SJSA1 (cell line): Measurements from ENCODE around the gene ITGBL1. TPM values are rescaled to one million over a fixed set of nuclear protein-coding genes. Genes with fewer than 3 reads are reported as not detected.
"Not testable (repeated sequence)": the region's sequence is repeated elsewhere in the genome, so short reads cannot be mapped to it uniquely, and the experiment has no call there.

Source experiments
- DNase-seq, 2 experiments: peaks; one replicate each; pipeline ENCODE4 v3.0.0-alpha.2; 2015 to 2020; ENCODE audit warnings: low spot score in 2 of 2, low read depth in 1 of 2
- H3K27ac ChIP-seq: fragments of 250-450 bp; sonication (Bioruptor Pico); 2 replicates; pipeline ENCODE4 v1.5.1; 2020; ENCODE audit warnings: mild to moderate bottlenecking, moderate library complexity
- H3K27me3 ChIP-seq: fragments of 250-450 bp; sonication (Bioruptor Pico); replicated peaks from 2 replicates; pipeline ENCODE4 v1.5.1; 2020; ENCODE audit warnings: mild to moderate bottlenecking, moderate library complexity
- H3K36me3 ChIP-seq: fragments of 250-450 bp; sonication (Bioruptor Pico); 2 replicates; pipeline ENCODE4 v1.5.1; 2020; ENCODE audit warnings: mild to moderate bottlenecking
- H3K4me1 ChIP-seq: fragments of 250-450 bp; sonication (Bioruptor Pico); replicated peaks from 2 replicates; pipeline ENCODE4 v1.6.1; 2021; ENCODE audit warnings: mild to moderate bottlenecking
- H3K4me3 ChIP-seq: fragments of 250-450 bp; sonication (Bioruptor Pico); 2 replicates; pipeline ENCODE4 v1.5.1; 2020; ENCODE audit warnings: mild to moderate bottlenecking
- H3K9me3 ChIP-seq: fragments of 250-450 bp; sonication (Bioruptor Pico); replicated peaks from 2 replicates; pipeline ENCODE4 v1.5.1; 2020; ENCODE audit warnings: mild to moderate bottlenecking
- total RNA-seq: library from RNA; depleted of rRNA; stranded (reverse); fragments of >200 nt; shearing (Covaris generic); gene quantifications from 2 replicates; pipeline ENCODE4 v1.2.3, GENCODE V29; 2014

ITGBL1 gene
- total RNA-seq, 1 experiment from 2014 or later: 63.3 TPM

DNA sequence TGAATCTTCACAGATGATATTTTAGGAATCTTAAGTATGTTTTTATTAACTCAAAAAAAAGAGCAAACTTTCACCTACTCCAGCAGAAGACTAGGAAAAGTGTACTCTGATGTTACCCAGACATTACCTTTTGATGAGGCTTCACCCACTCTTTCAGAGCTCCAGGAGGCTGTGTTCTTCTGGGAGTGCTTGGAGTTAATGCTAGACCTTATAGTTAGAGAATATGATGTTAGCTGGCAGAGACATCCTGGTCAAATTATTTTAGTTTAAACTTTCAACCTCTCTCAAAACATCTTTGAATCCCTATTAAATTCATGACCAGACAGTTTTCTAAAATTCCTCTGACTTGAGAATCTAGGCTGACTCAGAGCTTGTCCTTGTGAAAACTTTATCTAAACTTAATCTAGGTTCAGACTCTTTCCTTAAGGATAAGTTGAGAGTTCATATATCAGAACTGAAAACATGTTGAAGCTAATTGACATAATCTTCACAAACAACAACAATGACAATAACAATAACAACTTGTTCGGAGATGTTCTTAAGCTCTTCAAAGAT, 82.8 kb downstream of the ITGBL1 start:
- Histone ChIP-seq H3K4me1 (peaks cover 7% of the 10 kb centered on the region), H3K36me3 (no peaks in the 10 kb centered on the region), H3K27ac (no peak overlapping the region), H3K27me3 (no peaks in the 10 kb centered on the region), H3K9me3 (no peaks in the 10 kb centered on the region), H3K4me3 (no peak overlapping the region)
- no peak for DNase-seq

DNA sequence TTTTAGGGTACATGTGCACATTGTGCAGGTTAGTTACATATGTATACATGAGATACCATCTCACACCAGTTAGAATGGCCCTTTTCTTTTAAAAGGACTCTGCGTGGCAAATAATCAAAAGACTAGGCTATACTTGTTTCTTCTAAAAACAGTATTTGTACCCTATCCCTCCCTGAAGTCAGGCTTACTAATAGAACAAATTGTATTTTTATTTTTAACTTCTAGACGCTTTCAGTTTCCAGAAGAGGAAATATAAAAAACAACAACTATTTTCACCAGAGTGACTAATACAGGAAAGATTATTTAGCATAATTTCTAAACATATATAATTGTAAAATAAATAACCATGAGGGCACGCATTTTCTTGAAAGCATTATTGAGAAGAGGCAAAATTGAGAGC, 83.6 kb downstream of the ITGBL1 start:
- no peak overlapping the region for H3K27ac ChIP-seq
- H3K4me3 ChIP-seq: no peak overlapping the region
- no peaks in the 10 kb centered on the region for H3K36me3 ChIP-seq
- H3K9me3 ChIP-seq: no peaks in the 10 kb centered on the region
- H3K4me1 ChIP-seq: peaks cover 7% of the 10 kb centered on the region
- DNase-seq: no peak
- H3K27me3 ChIP-seq: no peaks in the 10 kb centered on the region

DNA sequence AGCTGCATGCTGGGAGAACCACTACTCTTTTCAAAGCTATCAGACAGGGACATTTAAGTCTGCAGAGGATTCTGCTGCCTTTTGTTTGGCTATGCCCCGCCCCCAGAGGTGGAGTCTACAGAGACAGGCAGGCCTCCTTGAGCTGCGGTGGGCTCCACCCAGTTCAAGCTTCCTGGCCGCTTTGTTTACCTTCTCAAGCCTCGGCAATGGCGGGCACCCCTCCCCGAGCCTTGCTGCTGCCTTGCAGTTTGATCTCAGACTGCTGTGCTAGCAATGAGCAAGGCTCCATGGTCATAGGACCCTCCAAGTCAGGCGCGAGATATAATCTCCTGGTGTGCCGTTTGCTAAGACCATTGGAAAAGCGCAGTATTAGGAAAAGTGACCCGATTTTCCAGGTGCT, 92.1 kb downstream of the ITGBL1 start:
- not testable (repeated sequence) for H3K27ac ChIP-seq, H3K9me3 ChIP-seq, H3K4me3 ChIP-seq, H3K27me3 ChIP-seq, H3K36me3 ChIP-seq, H3K4me1 ChIP-seq, DNase-seq

DNA sequence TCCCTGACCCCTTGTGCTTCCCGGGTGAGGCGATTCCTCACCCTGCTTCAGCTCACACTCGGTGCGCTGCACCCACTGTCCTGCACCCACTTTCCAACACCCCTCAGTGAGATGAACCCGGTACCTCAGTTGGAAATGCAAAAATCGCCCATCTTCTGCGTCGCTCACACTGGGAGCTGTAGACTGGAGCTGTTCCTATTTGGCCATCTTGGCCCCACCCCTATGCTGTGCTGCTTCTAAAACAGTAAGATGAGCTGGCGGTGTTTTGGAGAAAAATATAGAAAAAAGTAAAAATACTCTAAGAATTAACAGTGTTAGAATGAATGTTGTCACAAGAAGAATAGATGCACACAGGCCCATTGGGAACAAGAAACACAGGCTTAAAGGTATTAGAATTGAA, 92.5 kb downstream of the ITGBL1 start:
- DNase-seq: no peak
- H3K27ac ChIP-seq: no peak overlapping the region
- no peak overlapping the region for H3K4me3 ChIP-seq
- no peaks in the 10 kb centered on the region for H3K4me1 ChIP-seq
- H3K27me3 ChIP-seq: no peaks in the 10 kb centered on the region
- no peaks in the 10 kb centered on the region for H3K36me3 ChIP-seq
- H3K9me3 ChIP-seq: no peaks in the 10 kb centered on the region

DNA sequence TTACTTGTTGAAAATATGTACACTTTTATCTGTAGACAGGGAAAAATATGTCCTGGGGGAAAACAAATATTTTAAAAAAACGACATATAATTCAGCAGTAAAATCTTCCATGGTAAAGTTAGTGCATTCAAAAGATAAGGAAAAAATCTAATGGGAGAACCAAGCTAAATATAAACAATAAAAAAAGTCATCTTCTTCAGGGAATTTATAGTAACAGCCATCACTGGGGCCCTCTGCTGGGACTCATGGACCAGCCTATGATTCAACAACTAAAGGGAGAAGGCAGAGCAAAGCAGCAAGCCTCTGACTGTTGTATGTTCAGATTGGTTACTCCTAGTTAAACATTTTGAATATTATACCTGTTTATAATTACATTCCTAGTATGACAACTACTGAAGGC, 93.0 kb downstream of the ITGBL1 start:
- no peaks in the 10 kb centered on the region for H3K9me3 ChIP-seq

DNA sequence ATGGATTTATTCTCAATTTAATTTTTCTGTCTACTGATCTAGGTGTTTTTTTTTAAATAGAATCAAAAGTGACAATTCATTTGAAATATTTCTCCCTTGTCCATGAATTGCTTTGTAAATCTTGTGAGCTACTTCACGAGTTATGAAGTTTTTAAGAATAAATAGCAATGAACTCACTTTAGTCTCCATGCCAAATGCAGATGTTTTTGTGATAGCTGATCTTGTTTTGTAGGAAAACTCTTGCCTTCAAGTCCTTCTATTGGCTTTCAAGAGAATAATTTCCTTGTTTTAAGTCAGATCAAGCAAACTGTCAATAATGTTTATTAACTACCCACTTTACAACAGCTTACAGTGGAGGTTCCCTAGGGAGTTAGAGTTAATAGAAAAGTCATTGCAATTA, 99.8 kb downstream of the ITGBL1 start:
- no peak overlapping the region for H3K4me3 ChIP-seq
- H3K4me1 ChIP-seq: peaks cover 18% of the 10 kb centered on the region
- H3K27me3 ChIP-seq: no peaks in the 10 kb centered on the region
- no peaks in the 10 kb centered on the region for H3K36me3 ChIP-seq
- no peak for DNase-seq
- H3K27ac ChIP-seq: no peak overlapping the region
- no peaks in the 10 kb centered on the region for H3K9me3 ChIP-seq

More for the DNA sequence above, 93.0 kb downstream of the ITGBL1 start:
- no peak overlapping the region for H3K27ac ChIP-seq
- no peak overlapping the region for H3K4me3 ChIP-seq
- no peaks in the 10 kb centered on the region for H3K27me3 ChIP-seq
- H3K36me3 ChIP-seq: no peaks in the 10 kb centered on the region
- no peak for DNase-seq
- no peaks in the 10 kb centered on the region for H3K4me1 ChIP-seq

DNA sequence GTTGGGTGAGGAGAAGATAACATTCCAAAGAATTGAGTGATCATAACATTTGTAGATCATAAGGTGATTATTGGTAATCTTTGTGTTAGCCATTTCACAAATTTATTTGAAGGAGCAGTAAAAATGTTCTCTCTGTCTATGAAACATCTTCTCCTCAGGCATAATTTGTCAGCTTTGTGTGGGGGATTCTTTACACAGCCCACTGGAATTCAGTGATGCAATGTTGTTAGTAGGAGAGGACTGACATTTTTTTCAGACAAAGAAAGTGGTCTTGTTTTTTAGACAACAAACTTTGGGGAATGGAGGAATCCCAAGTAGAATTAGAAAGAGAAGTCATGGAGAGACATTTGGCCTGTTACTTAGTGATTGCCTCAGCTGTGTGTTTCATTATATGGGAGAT, 100.3 kb downstream of the ITGBL1 start:
- no peak overlapping the region for H3K27ac ChIP-seq
- peak in 1 of 2 experiments; percentile 27 for DNase-seq
- H3K9me3 ChIP-seq: no peaks in the 10 kb centered on the region
- H3K36me3 ChIP-seq: no peaks in the 10 kb centered on the region
- H3K27me3 ChIP-seq: no peaks in the 10 kb centered on the region
- H3K4me3 ChIP-seq: no peak overlapping the region
- peaks cover 18% of the 10 kb centered on the region for H3K4me1 ChIP-seq

DNA sequence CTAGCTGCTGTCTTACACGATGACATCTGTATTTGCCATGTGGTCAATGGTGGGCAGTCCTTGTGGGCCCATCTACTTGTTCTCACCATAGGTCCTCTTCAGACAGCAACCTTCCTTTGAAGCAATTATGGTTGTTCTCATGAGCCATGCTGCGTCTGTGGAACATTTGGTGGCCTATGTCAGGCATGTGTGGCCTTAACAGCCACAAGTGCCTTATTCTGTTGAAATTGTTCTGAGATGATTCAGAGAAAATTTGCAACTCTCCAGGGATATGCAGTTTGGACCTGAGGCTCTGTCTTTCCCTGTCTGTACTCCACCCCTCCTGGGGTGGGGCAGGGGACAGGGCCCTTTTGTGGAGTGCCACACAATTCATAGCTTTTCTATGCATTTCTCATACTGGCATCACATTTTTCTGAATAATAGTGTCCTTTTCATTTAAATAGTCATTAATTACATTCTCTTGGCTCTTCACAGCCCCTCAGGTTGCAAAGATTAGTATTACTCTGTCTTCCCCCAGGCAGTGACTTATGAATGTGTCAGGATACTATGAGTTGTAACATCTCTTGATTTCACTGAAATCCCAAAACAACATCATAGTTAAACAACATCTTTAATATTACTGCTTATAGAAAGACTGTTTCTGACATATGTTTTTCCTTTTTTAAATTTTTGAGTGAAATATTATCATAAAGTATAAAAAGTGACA, 102.1 kb downstream of the ITGBL1 start:
- H3K4me3 ChIP-seq: no peak overlapping the region
- H3K36me3 ChIP-seq: no peaks in the 10 kb centered on the region
- no peaks in the 10 kb centered on the region for H3K27me3 ChIP-seq
- no peak for DNase-seq
- no peak overlapping the region for H3K27ac ChIP-seq
- no peaks in the 10 kb centered on the region for H3K9me3 ChIP-seq
- peaks cover 18% of the 10 kb centered on the region for H3K4me1 ChIP-seq

DNA sequence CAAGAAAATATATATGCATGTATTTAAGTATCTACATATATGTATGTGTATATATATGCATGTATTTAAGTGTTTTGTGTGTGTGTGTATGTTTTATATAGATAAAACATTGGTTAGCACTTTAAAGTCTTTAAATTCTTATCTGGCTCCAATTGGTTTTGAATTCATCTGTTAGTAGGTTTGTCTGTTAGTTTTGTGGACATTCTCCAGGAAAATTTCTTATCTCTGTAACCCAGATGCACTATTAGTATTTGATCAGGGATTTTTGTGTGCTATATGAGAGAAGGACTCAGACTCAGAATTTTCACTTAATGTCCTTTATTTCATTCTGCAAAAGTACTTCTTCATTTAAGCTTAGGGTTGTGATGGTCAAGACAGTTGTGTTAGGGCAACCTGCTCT, 103.1 kb downstream of the ITGBL1 start:
- H3K4me3 ChIP-seq: no peak overlapping the region
- no peaks in the 10 kb centered on the region for H3K36me3 ChIP-seq
- no peaks in the 10 kb centered on the region for H3K9me3 ChIP-seq
- no peak for DNase-seq
- H3K27me3 ChIP-seq: no peaks in the 10 kb centered on the region
- peaks cover 18% of the 10 kb centered on the region for H3K4me1 ChIP-seq
- H3K27ac ChIP-seq: no peak overlapping the region

DNA sequence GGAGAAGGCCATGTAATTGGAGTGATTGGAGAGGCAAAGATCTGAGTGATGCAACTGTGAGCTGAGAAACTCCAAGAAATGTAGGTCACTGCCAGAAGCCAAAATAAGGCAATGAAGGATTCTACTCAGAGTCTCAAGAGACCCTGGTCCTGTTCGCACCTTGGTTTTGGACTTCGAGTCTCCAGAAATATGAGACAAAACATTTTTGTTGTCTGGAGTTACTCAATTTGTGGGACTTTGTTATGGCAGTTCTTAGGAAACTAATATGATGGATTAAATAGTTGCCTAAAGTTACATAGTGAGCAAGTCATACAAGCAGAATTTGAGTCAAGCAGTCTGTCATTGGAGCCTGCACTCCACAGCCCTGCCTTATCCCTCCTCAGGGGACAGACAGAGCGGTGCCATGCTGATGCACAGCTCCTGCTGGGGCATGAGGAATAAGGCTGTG, 104.2 kb downstream of the ITGBL1 start:
- peaks cover 18% of the 10 kb centered on the region for H3K4me1 ChIP-seq
- H3K27me3 ChIP-seq: no peaks in the 10 kb centered on the region
- no peaks in the 10 kb centered on the region for H3K36me3 ChIP-seq
- H3K4me3 ChIP-seq: no peak overlapping the region
- no peak overlapping the region for H3K27ac ChIP-seq
- no peaks in the 10 kb centered on the region for H3K9me3 ChIP-seq
- no peak for DNase-seq

DNA sequence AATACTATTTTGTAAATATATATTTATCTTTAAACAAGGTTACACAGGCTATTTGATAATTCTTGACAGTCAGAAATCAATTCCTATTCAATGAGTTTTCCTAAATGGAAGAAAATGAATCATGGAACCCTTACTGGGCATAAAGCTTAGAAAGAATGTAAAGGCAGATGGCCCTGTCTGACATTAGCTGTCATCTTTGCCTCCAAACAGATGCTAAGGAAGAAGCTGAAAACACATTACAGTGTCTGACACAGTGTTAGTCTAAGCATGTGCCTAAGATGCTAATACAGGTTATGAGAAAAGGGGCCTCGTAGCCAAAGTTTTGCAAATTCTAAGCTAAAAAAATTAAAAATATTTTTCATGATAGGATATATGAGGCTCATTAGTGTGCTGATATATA, 112.8 kb downstream of the ITGBL1 start:
- H3K27me3 ChIP-seq: no peaks in the 10 kb centered on the region
- no peaks in the 10 kb centered on the region for H3K4me1 ChIP-seq
- no peak for DNase-seq
- H3K27ac ChIP-seq: no peak overlapping the region
- no peak overlapping the region for H3K4me3 ChIP-seq
- H3K9me3 ChIP-seq: no peaks in the 10 kb centered on the region
- H3K36me3 ChIP-seq: no peaks in the 10 kb centered on the region

DNA sequence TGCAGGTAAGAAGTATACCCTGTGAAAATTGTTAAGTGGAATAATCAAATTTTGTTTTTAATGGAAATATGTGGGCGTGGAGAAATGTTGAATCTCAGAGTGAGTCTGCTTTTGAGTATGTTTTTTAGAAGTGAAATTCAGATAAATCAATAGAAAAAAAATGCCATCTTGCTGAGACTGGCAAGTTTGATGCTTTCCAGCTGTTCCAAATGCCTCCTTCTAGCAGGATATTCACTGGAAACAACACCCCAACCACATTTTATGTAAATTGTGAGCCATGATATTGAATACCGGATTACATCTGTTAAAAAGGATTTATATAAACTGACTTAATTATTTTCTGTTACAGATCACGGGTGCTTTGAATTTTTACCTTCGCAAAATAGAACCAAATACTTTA, 115.4 kb downstream of the ITGBL1 start:
- DNase-seq: no peak
- H3K27me3 ChIP-seq: no peaks in the 10 kb centered on the region
- H3K4me1 ChIP-seq: no peaks in the 10 kb centered on the region
- H3K36me3 ChIP-seq: no peaks in the 10 kb centered on the region
- H3K9me3 ChIP-seq: no peaks in the 10 kb centered on the region
- no peak overlapping the region for H3K27ac ChIP-seq
- H3K4me3 ChIP-seq: no peak overlapping the region

DNA sequence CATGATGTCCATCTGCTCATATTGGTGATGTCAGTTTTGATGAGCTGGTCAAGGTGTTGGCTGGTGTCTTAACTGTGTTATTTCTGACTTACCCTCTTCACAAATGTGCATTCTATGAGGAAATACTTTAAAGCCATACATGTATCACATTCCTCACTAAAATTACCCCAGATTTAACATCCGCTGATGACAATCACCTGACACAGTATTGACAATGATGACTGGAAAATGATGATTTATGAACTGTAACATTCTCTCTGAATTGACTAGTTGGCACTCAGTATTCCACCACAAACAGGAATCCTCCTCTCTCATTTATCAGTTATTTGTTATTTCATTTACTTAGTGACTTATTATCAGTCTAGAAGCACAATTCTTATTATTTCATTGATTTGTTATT, 117.3 kb downstream of the ITGBL1 start:
- Histone ChIP-seq H3K27me3 (no peaks in the 10 kb centered on the region), H3K36me3 (no peaks in the 10 kb centered on the region), H3K9me3 (no peaks in the 10 kb centered on the region), H3K4me1 (no peaks in the 10 kb centered on the region), H3K27ac (no peak overlapping the region), H3K4me3 (no peak overlapping the region)
- DNase-seq: no peak

DNA sequence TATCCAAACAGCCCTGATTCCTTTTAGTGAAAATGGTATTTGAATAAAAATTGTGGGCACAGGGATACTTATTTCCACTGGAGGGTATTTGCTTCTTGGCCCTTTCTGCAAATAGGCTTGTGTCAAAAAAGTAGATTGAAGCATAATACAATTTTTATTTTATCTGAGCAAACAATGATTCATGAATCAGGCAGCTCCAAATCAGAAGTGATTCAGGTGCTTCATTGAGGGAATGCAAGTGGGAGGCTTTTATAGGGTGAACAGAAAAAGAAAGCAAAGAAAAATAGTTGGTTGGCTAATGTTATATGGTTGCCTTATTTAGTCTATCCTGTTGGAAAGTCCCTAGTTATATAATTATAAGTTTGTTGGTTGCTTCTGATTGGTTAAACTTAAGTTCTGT, 117.9 kb downstream of the ITGBL1 start:
- no peak for DNase-seq
- no peaks in the 10 kb centered on the region for H3K27me3 ChIP-seq
- H3K9me3 ChIP-seq: no peaks in the 10 kb centered on the region
- no peaks in the 10 kb centered on the region for H3K4me1 ChIP-seq
- no peaks in the 10 kb centered on the region; the same call in 1 of the 2 replicates for H3K36me3 ChIP-seq
- no peak overlapping the region for H3K4me3 ChIP-seq
- no peak overlapping the region for H3K27ac ChIP-seq

DNA sequence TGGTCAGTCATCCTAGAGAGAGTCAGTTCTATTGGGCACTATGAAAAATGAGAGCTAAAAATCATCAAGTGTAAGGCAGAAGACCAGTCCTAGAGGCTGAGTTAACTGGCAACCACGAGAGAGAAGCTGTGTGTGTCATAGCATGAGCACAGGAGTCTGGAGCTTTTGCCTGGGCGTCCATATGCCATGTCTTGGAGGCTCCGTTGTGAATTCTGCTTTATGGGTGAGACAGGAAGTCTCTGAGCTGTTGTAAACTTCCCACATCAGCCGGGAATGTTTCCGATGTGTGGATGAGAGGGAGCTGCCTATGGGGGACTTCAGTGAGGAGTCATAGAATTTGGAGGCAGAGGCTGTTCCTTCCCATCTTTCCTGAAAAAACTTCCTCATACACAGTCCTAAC, 120.0 kb downstream of the ITGBL1 start:
- Histone ChIP-seq H3K36me3 (peaks cover 5% of the 10 kb centered on the region; the same call in 1 of the 2 replicates), H3K27me3 (no peaks in the 10 kb centered on the region), H3K4me3 (no peak overlapping the region), H3K4me1 (peaks cover 11% of the 10 kb centered on the region), H3K9me3 (no peaks in the 10 kb centered on the region), H3K27ac (no peak overlapping the region)
- no peak for DNase-seq
